ENCODE measurements around the gene TGM4. TPM values are rescaled to one million over a fixed set of nuclear protein-coding genes. Genes with fewer than 3 reads are reported as not detected.

Gene TGM4
- total and polyA plus RNA-seq, 4 donors: 0.01 TPM; not detected in 3

- WGBS, 2 donors: 95 to 96% methylated on average over 5 of the region's 5 CpGs
- H3K27ac ChIP-seq (ENCODE audit: low read depth in 1 of 2, low read length in 1 of 2): no peak overlapping the region
- peaks cover 0 to 6% (median 0%) of the 10 kb centered on the region in 3 donors for H3K27me3 ChIP-seq (ENCODE audit: control insufficient read depth in 3 of 3, insufficient read depth in 3 of 3, low read length in 2 of 3)
- TF ChIP-seq CTCF (IDR thresholded peaks at IDR 0.05; ENCODE audit: control extremely low read depth, extremely low read depth): no peak
- H3K4me1 ChIP-seq (ENCODE audit: control insufficient read depth in 5 of 5, insufficient read depth in 5 of 5, low read length in 5 of 5): peaks cover 0 to 3% (median 0%) of the 10 kb centered on the region in 5 donors
- H3K9ac ChIP-seq (ENCODE audit: insufficient read depth in 1 of 2, low read length in 2 of 2): no peak overlapping the region
- ATAC-seq (ENCODE audit: insufficient read depth, low FRiP score): no peak
- H3K4me3 ChIP-seq: no peak overlapping the region
- no peaks in the 10 kb centered on the region for H3K36me3 ChIP-seq (ENCODE audit: control insufficient read depth in 4 of 4, insufficient read depth in 4 of 4, low read length in 4 of 4)
- no peak for DNase-seq
- peaks cover 0 to 4% (median 0%) of the 10 kb centered on the region in 4 donors for H3K9me3 ChIP-seq (ENCODE audit: control insufficient read depth in 4 of 4, insufficient read depth in 3 of 4, low read length in 3 of 4)
Observed at GRCh38 chr3:44883213-44883955, 9.0 kb downstream of the TGM4 start.

GRCh38 chr3:44883999-44884431, 9.6 kb downstream of the TGM4 start:
- no peak for DNase-seq

GRCh38 chr3:44885618-44886017, 11.2 kb downstream of the TGM4 start:
- Histone ChIP-seq H3K36me3 (ENCODE audit: control insufficient read depth in 4 of 4, insufficient read depth in 4 of 4, low read length in 4 of 4) (no peaks in the 10 kb centered on the region), H3K9ac (ENCODE audit: insufficient read depth in 1 of 2, low read length in 2 of 2) (no peak overlapping the region), H3K27ac (ENCODE audit: low read depth in 1 of 2, low read length in 1 of 2) (no peak overlapping the region), H3K4me1 (ENCODE audit: control insufficient read depth in 5 of 5, insufficient read depth in 5 of 5, low read length in 5 of 5) (peaks cover 0 to 3% (median 0%) of the 10 kb centered on the region in 5 donors), H3K4me3 (no peak overlapping the region), H3K9me3 (ENCODE audit: control insufficient read depth in 4 of 4, insufficient read depth in 3 of 4, low read length in 3 of 4) (peaks cover 0 to 4% (median 0%) of the 10 kb centered on the region in 4 donors), H3K27me3 (ENCODE audit: control insufficient read depth in 3 of 3, insufficient read depth in 3 of 3, low read length in 2 of 3) (peaks cover 0 to 6% (median 0%) of the 10 kb centered on the region in 3 donors)
- DNase-seq (no peak), ATAC-seq (ENCODE audit: insufficient read depth, low FRiP score) (no peak)
- TF ChIP-seq CTCF (IDR thresholded peaks at IDR 0.05; ENCODE audit: control extremely low read depth, extremely low read depth): no peak
- WGBS, 2 donors: 67 to 77% methylated on average over 4 of the region's 4 CpGs

More at GRCh38 chr3:44883999-44884431, 9.6 kb downstream of the TGM4 start:
- no peak for ATAC-seq (ENCODE audit: insufficient read depth, low FRiP score)
- H3K9ac ChIP-seq (ENCODE audit: insufficient read depth in 1 of 2, low read length in 2 of 2): no peak overlapping the region
- peaks cover 0 to 6% (median 0%) of the 10 kb centered on the region in 3 donors for H3K27me3 ChIP-seq (ENCODE audit: control insufficient read depth in 3 of 3, insufficient read depth in 3 of 3, low read length in 2 of 3)
- H3K36me3 ChIP-seq (ENCODE audit: control insufficient read depth in 4 of 4, insufficient read depth in 4 of 4, low read length in 4 of 4): no peaks in the 10 kb centered on the region
- no peak overlapping the region for H3K4me3 ChIP-seq
- peaks cover 0 to 4% (median 0%) of the 10 kb centered on the region in 4 donors for H3K9me3 ChIP-seq (ENCODE audit: control insufficient read depth in 4 of 4, insufficient read depth in 3 of 4, low read length in 3 of 4)
- 67 to 76% methylated on average over 4 of the region's 4 CpGs for WGBS, 2 donors
- H3K27ac ChIP-seq (ENCODE audit: low read depth in 1 of 2, low read length in 1 of 2): no peak overlapping the region
- peaks cover 0 to 3% (median 0%) of the 10 kb centered on the region in 5 donors for H3K4me1 ChIP-seq (ENCODE audit: control insufficient read depth in 5 of 5, insufficient read depth in 5 of 5, low read length in 5 of 5)
- TF ChIP-seq CTCF (IDR thresholded peaks at IDR 0.05; ENCODE audit: control extremely low read depth, extremely low read depth): no peak

Data from lung (tissue), 12 donors.